RPMI8226 (cell line): ENCODE measurements around the gene TNPO3.
A peak's percentile ranks its signal among the peaks of the same experiment; 100 is the strongest.

Experiments used
- DNase-seq: peaks from one replicate; pipeline ENCODE4 v3.0.0-alpha.2; 2015

TNPO3 gene

GRCh38 chr7:129054438-129055293 lies at the start of gene TNPO3:
Gene TNPO3, minus strand, starts transcription at chr7:129055111. Its CDS starts 341 bp downstream, at chr7:129054770.
- peak; percentile 98 for DNase-seq

- no peak for DNase-seq
These were observed 48.8 kb upstream of the TNPO3 start for GRCh38 chr7:129103561-129104324.

- no peak for DNase-seq
These were observed 46.8 kb upstream of the TNPO3 start for GRCh38 chr7:129101746-129102145.

- no peak for DNase-seq
These were observed 45.9 kb upstream of the TNPO3 start for GRCh38 chr7:129100827-129101166.

GRCh38 chr7:129098409-129099084 lies 43.6 kb upstream of the TNPO3 start:
- no peak for DNase-seq

GRCh38 chr7:129095258-129095657 lies 40.3 kb upstream of the TNPO3 start:
- peak; percentile 49 for DNase-seq

- DNase-seq, result no peak
These were observed 39.6 kb upstream of the TNPO3 start for GRCh38 chr7:129094501-129094900.

- no peak for DNase-seq
These were observed 39.1 kb upstream of the TNPO3 start for GRCh38 chr7:129093867-129094456.

GRCh38 chr7:129091484-129092002 lies 36.6 kb upstream of the TNPO3 start:
- peak; percentile 89 for DNase-seq

GRCh38 chr7:129090300-129090907 lies 35.5 kb upstream of the TNPO3 start:
- DNase-seq, result no peak

GRCh38 chr7:129089521-129090212 lies 34.8 kb upstream of the TNPO3 start:
- no peak for DNase-seq

- DNase-seq, result no peak
These were observed 30.1 kb upstream of the TNPO3 start for GRCh38 chr7:129084801-129085551.

GRCh38 chr7:129083525-129083924 lies 28.6 kb upstream of the TNPO3 start:
- no peak for DNase-seq

GRCh38 chr7:129078455-129078854 lies 23.5 kb upstream of the TNPO3 start:
- no peak for DNase-seq

GRCh38 chr7:129076886-129077285 lies 22.0 kb upstream of the TNPO3 start:
- DNase-seq, result no peak

GRCh38 chr7:129074994-129075393 lies 20.1 kb upstream of the TNPO3 start:
- DNase-seq, result no peak

GRCh38 chr7:129074361-129074871 lies 19.5 kb upstream of the TNPO3 start:
- no peak for DNase-seq

- DNase-seq, result no peak
These were observed 18.8 kb upstream of the TNPO3 start for GRCh38 chr7:129073738-129074137.

GRCh38 chr7:129073204-129073603 lies 18.3 kb upstream of the TNPO3 start:
- no peak for DNase-seq

- DNase-seq, result no peak
These were observed 17.6 kb upstream of the TNPO3 start for GRCh38 chr7:129072479-129073011.

- no peak for DNase-seq
These were observed 14.1 kb upstream of the TNPO3 start for GRCh38 chr7:129069021-129069420.
